Nephron (organoid): ENCODE data around the gene SYNDIG1.

ENCODE experiments used
- H3K27ac Mint-ChIP-seq, 3 experiments: 2 replicates each; pipeline ENCODE4 v1.8.0; 2020; ENCODE audit warnings: mixed read lengths in 3 of 3, mild to moderate bottlenecking in 2 of 3, moderate library complexity in 1 of 3
- H3K27me3 Mint-ChIP-seq: 2 replicates; pipeline ENCODE4 v1.8.0; 2021; ENCODE audit warnings: low read depth, mild to moderate bottlenecking, moderate library complexity, mixed read lengths
- H3K36me3 Mint-ChIP-seq: 2 replicates; pipeline ENCODE4 v1.8.0; 2020; ENCODE audit warnings: low read depth, mixed read lengths
- H3K4me1 Mint-ChIP-seq: 2 replicates; pipeline ENCODE4 v1.8.0; 2020; ENCODE audit warnings: mixed read lengths
- H3K4me3 Mint-ChIP-seq, 3 experiments: 2 replicates each; pipeline ENCODE4 v1.8.0; 2020; ENCODE audit warnings: mild to moderate bottlenecking in 3 of 3, mixed read lengths in 3 of 3, moderate library complexity in 2 of 3
- H3K9me3 Mint-ChIP-seq: 2 replicates; pipeline ENCODE4 v1.8.0; 2020; ENCODE audit warnings: mixed read lengths
- CTCF ChIP-seq, 3 experiments: fragments of 200-600 bp; sonication (generic); IDR thresholded peaks; one replicate each; pipeline ENCODE4 v1.5.0; 2021; ENCODE audit warnings: antibody characterized with exemption in 3 of 3; ENCODE audit not compliant: unreplicated experiment in 3 of 3

Gene SYNDIG1

DNA sequence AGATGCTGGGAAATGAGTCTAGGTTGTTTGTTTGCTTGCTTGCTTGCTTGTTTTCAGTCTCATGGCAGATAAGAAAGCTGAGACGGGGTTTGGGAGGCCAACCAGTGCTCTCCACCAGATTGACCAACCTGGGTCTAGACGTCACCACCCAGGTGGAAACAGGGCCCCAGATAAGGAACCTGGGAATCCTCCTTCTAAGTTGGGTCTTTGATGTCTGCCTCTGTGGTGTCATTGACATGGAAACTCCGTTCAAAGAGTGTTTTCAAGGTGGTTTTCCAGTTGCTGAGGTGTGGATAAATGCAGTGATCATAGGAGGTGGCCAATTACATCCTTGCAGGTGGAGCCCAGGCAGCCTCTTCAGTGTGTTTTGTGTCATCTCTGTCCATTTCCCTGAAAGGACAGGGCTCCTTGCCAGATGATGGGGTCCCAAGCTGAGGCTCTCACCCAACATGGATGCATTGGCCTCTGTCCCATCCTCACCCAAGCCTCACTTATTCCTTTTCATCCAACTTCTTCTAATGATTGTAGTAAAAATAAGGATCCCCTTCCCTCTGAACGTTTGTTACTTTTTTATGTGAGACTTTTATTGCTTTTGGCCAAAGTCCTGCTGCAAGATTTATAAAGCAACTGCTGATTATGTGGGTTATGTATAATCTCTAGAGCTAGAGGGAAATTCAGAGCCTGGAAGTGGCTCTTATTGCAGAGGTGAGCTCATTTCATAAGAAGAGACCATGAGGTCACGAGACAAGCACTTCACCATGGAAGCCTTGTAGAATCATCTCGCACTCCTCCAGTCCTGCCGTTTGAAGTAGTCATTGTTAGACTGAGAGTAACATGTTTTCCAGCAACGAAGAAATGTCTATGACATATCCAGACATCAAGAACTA, 32.0 kb upstream of the SYNDIG1 start:
- Mint-ChIP-seq H3K27me3 (peaks cover 13% of the 10 kb centered on the region), H3K4me3 (no peak overlapping the region), H3K36me3 (no peaks in the 10 kb centered on the region), H3K9me3 (no peaks in the 10 kb centered on the region), H3K27ac (peak overlapping the region; percentile 70 to 83 (median 75)), H3K4me1 (peaks cover 60% of the 10 kb centered on the region)
- no peak for TF ChIP-seq CTCF (IDR thresholded peaks at IDR 0.05; ENCODE audit: unreplicated experiment in 3 of 3)

DNA sequence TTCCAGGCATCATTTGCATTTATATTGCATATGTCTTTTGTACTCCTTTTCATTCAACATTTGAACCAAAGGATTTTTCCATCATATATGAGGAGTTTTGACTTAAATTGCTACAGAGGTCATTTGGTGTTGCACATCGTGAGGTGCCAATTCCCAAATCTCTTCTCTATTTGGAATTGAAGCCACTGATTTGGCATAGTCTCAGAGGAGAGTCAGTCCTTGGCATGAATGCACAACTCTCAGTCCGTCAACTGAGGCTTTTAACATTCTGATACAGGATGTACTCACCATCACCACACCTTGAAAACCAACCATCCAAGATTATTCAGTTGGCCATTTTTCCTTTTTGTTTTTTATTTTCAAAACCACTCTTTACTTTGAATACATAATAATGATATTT, 31.1 kb upstream of the SYNDIG1 start:
- Mint-ChIP-seq H3K4me1 (peaks cover 53% of the 10 kb centered on the region), H3K27ac (peak overlapping the region in 2 of 3 experiments; percentile 70 to 75), H3K9me3 (no peaks in the 10 kb centered on the region), H3K36me3 (no peaks in the 10 kb centered on the region), H3K27me3 (peaks cover 22% of the 10 kb centered on the region), H3K4me3 (no peak overlapping the region)
- TF ChIP-seq CTCF (IDR thresholded peaks at IDR 0.05; ENCODE audit: unreplicated experiment in 3 of 3): no peak

GRCh38 chr20:24439737-24440387, 29.6 kb upstream of the SYNDIG1 start:
- Mint-ChIP-seq H3K27ac (no peak overlapping the region), H3K36me3 (no peaks in the 10 kb centered on the region), H3K4me1 (peaks cover 45% of the 10 kb centered on the region), H3K27me3 (peaks cover 30% of the 10 kb centered on the region), H3K4me3 (no peak overlapping the region), H3K9me3 (no peaks in the 10 kb centered on the region)
- no peak for TF ChIP-seq CTCF (IDR thresholded peaks at IDR 0.05; ENCODE audit: unreplicated experiment in 3 of 3)

GRCh38 chr20:24441661-24442060, 27.8 kb upstream of the SYNDIG1 start:
- H3K9me3 Mint-ChIP-seq: no peaks in the 10 kb centered on the region
- peaks cover 27% of the 10 kb centered on the region for H3K4me1 Mint-ChIP-seq
- no peaks in the 10 kb centered on the region for H3K36me3 Mint-ChIP-seq
- no peak for TF ChIP-seq CTCF (IDR thresholded peaks at IDR 0.05; ENCODE audit: unreplicated experiment in 3 of 3)
- peaks cover 42% of the 10 kb centered on the region for H3K27me3 Mint-ChIP-seq
- H3K4me3 Mint-ChIP-seq: no peak overlapping the region
- no peak overlapping the region for H3K27ac Mint-ChIP-seq

GRCh38 chr20:24442909-24443308, 26.5 kb upstream of the SYNDIG1 start:
- no peaks in the 10 kb centered on the region for H3K36me3 Mint-ChIP-seq

More at GRCh38 chr20:24442909-24443308, 26.5 kb upstream of the SYNDIG1 start:
- Mint-ChIP-seq H3K27me3 (peaks cover 51% of the 10 kb centered on the region), H3K4me1 (peaks cover 15% of the 10 kb centered on the region), H3K27ac (no peak overlapping the region), H3K4me3 (no peak overlapping the region), H3K9me3 (no peaks in the 10 kb centered on the region)
- no peak for TF ChIP-seq CTCF (IDR thresholded peaks at IDR 0.05; ENCODE audit: unreplicated experiment in 3 of 3)
